GM18507 (cell line): ENCODE measurements around the gene RBP2.

Experiments
- DNase-seq: peaks from one replicate; pipeline ENCODE4 v3.0.0; 2011; ENCODE audit warnings: low read depth; ENCODE audit not compliant: insufficient read length; ENCODE audit errors: extremely low spot score
- FAIRE-seq: peaks from 2 replicates; lab custom pipeline; 2011; peaks lifted over from hg19 to GRCh38; lab: Jason Lieb, UNC

Gene RBP2

DNA sequence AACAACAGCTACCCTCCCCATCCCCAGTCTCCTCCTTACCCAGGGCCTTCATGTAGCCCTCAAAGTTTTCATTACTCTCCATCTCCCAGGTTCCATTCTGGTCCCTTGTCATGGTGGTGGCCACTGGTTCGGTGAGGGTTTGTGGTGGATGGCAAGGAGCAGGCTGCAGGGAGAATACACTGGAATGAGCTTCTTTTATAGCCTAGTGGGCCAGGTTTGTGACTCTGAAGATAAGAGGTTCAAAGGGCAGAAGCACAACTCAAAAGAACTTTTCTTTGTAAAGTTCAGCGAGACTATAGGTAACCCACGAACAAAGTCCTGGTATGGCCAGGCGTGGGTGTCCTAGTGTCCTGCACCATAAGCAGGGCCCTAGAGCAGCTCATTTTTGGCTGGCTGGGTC, at the start of gene RBP2:
Gene RBP2, minus strand, starts transcription at position 169 of the 400 bp plus-strand sequence. Its CDS starts 57 bp downstream, at position 112.
- DNase-seq, result no peak
- FAIRE-seq, result no peak

DNA sequence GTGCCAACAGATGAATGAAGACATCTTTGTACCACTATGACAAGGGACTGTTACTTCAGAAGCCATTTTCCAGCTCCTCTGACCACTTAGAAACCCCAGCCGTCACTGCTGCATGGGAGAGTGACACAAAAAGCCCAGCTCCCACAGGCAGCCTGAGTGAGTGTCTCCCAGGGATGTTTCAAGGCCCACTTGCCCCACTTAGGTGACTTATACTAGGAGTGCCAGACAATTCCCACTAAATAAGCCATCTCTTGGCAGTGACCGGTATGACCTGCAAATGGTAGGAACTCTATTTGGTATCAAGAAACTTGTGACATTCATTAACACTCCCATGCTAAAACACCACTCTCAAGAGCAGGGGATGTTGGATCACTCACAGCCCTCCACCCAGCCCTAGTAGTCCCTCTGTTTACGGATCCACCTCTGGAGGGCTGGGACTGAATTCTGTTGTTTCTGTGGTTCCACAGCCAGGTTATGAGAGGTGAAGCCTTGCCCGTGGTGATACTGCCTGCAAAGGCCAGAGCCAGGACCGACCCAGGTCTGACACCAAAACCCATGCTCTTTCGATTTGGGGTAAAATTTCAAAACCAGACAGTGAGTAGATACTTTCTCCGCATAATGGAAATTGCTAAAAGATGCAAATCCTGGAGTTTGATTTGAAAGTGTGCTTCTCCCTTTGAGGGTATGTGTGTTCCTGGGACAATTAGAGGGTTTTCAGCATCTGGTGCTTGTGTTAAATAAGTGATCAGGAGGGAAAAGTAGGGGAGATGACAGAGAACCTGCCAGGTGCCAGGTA, 48.7 kb upstream of the RBP2 start:
- DNase-seq (no peak), FAIRE-seq (no peak)

DNA sequence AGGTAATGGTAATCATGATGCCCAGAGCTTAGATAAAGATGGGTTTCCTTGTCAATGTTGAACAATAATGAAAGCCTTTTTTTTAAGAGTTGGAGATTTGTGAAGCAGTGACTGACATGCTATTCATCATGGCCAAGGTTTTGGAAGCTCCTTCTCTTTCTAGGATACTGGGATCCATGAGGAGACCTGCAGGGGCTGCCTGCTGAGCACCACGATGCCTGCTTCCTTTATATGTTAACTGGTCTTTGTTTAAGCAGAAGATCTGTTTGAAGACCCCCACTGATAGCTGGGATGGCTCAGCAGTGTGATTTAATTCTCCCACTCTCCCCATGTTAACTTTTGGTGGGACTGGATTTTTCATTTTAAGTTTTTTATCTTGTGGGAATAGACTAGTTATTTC, 47.4 kb upstream of the RBP2 start:
- DNase-seq (no peak), FAIRE-seq (no peak)

- DNase-seq (no peak), FAIRE-seq (no peak)
Observed at GRCh38 chr3:139523166-139523565, 46.9 kb upstream of the RBP2 start.

DNA sequence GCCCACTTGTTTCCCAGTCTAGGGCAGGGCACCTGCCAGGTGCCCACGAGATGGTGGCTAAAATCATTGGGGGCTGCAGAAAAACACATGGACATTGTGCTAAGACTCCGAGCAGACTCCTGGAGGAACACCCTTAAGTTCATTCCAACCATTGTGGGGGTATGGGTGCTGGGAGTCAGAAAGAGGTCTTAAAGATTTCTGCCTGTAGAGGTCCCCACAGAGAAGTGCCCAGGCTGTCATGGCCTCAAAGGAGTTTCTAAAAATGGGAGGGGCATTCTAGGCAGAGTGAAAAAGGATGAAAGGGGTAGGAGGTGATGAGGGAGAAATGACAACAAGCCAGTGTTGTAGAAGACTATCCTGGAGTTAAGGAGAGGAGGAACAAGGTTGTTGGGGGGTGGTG, 46.1 kb upstream of the RBP2 start:
- FAIRE-seq (no peak), DNase-seq (no peak)

DNA sequence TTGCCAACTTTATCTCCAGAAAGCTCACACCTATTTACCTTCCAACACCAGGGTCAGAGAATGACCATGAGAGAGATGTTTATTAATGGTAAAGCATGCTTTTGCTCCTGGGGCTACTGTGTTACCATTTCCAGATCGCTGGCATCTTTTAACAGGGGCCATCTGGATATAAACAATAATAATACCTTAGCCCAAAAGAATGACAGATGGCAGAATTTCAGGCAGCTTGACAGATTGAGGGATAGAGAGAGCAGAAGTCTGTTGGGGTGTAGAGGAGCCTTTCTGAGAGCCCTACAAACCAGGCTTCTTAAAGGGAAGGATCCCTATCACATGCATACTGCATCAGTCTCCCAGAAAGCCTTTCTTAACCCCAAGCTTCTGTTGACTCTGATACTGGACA, 45.5 kb upstream of the RBP2 start:
- no peak for FAIRE-seq
- DNase-seq, result no peak

GRCh38 chr3:139521144-139521543, 44.8 kb upstream of the RBP2 start:
- no peak for FAIRE-seq
- no peak for DNase-seq

DNA sequence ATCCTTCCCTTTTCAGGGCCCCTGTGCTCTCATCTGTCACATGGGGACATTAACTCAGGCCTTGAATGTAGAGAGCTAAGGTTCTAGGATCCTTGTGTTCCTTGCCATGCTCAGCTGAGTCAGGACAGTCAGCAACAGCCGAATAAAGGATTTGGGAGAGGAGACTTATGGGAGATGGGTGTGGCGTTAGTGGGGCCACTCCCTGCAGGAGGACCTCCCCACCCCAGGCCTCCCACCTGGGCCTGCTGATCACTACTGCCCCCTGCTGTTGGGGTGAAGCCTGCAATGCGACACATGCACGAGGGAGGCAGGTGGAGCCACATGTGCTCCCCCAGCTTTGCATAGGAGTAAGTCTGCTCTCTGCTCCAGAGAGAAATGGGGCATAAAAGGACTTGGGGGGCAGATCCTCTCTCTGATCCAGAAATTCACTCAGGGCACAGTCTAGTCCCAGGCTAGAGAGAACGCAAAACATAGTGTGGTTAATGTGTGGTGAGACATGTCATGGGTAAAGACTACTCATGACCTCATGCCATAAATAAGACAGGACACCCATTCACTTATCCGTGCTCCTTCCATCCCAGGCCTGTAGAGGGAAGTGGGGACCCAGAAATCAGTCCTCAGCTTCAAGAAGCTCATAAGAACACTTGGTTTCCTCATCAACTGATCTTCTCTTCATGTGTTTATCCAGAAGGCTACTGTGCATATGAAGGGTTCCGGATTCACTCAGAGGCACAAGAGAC, 43.9 kb upstream of the RBP2 start:
- FAIRE-seq, result no peak
- peak; percentile 15 for DNase-seq

DNA sequence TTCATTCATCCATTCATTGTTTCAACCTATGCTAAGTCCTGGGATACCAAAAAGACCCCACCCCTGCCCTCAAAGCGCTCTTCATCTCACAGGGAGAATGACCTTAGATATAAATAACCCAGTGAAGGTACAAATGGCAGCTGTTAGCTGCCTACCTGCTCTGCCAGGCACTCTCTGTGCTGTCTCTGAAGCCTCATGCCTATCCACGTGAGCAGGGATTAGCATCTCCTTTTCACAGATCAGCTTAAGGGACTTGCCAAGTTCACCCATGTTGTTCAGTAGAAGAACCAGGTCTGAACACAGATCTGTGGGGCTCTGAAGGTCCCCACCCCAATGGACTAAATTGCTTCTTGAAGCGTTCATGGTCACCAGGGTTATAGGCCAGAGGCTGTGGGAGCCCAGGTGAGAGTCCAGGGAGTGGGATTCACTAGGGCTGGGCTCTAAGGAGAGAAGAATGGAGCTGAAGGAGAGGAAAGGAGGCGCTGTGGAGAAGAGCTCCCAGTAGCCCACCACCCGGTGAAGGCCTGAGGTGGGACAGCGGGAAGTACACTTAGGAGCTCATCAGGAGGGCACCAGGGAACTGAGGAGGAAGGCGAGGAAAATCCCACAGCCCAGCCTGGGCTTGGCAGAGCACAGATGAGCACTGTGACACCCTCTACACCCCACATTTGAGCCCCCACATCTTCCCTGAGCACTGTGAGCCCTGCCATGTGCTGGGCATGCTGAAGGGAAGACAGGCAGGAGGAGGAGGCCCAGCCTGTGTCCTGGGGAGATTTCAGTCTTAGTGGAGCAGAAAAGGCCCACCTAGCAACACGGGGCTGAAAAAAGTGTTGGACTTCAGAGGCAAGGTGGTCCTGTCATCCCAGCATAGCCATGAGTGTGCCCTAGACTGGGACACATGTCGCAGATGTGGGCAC, 42.9 kb upstream of the RBP2 start:
- DNase-seq (no peak), FAIRE-seq (no peak)

- no peak for DNase-seq
- no peak for FAIRE-seq
Observed at GRCh38 chr3:139518306-139518705, 42.0 kb upstream of the RBP2 start.

GRCh38 chr3:139517321-139518065, 41.2 kb upstream of the RBP2 start:
- FAIRE-seq (no peak), DNase-seq (no peak)

DNA sequence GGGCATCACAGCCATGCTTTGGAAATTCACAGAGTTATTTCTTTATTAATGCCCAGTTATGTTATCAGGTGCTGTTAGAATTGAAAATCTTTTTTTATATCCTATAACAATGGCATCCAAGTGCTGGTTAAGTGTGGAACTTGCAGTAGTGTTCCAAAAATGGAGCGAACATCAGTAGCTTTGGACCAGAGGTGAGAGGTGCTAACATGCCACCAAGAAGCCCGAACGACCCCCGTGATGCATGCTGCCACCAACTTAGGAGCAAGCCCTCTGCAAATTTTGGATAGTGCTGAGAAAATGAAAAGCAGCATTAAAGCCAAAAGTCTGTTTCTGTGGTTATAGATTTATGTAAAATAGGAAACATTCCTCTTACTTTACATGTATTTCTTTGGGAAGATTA, 38.4 kb upstream of the RBP2 start:
- no peak for DNase-seq
- no peak for FAIRE-seq

GRCh38 chr3:139509631-139510030, 33.3 kb upstream of the RBP2 start:
- DNase-seq (no peak), FAIRE-seq (no peak)

GRCh38 chr3:139506766-139507165, 30.4 kb upstream of the RBP2 start:
- no peak for FAIRE-seq
- no peak for DNase-seq

GRCh38 chr3:139505829-139506386, 29.6 kb upstream of the RBP2 start:
- no peak for FAIRE-seq
- DNase-seq, result no peak

DNA sequence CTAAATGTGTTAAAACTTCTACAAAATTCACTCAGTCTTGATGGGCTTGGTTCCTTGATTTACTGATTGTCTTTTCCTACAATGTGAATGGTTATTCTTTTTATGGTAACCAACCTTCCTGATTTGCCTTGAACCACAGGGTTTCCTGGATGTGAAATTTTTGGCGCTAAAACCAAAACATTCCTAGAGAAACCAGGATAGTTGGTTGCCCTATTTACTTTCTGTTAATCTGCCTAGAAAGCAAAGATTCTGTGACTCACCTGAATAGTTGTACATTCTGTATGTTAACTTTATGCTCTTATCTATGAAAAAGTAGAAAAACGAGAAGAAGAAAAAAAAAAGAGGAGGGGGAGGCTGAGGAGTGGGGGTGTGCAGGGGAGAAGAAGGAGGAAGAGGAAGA, 23.2 kb upstream of the RBP2 start:
- DNase-seq (no peak), FAIRE-seq (no peak)

- FAIRE-seq, result no peak
- DNase-seq, result no peak
Observed at GRCh38 chr3:139493826-139494385, 17.6 kb upstream of the RBP2 start.

DNA sequence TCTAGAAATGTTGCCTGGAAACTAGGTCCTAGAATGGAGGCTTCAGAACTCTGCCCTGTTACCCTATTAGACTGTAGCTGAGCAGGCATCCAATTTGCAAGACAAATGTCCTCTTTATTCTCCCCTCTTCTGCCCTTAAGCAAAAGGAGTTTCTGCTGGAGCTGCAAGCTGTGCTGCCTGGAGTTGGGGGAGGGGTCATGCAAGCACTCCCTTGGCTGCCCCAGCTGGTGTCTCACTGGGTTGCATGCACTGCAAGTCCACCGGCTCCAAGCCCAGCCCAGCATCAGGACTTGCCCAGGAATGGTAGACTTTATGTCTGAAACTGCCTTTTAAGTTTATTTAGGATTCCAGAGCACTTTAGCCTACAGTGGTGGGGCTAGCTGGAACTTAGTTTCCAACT, 15.7 kb upstream of the RBP2 start:
- DNase-seq (no peak), FAIRE-seq (no peak)
